AG10803 (cell line): ENCODE data around the gene RNASE8.

ENCODE experiments used
- DNase-seq: peaks from one replicate; pipeline ENCODE4 v3.0.0; 2010; ENCODE audit warnings: low read depth
- H3K4me3 ChIP-seq: 2 replicates; pipeline ENCODE4 v1.5.1; 2011; ENCODE audit warnings: mild to moderate bottlenecking, low read length, control low read depth
- TF ChIP-seq, protein P1 (sequence below): conservative IDR thresholded peaks from 2 replicates; pipeline ENCODE4 v1.5.1; 2011; ENCODE audit warnings: mild to moderate bottlenecking, low read length, control low read depth, inconsistent platforms

RNASE8 gene

DNA sequence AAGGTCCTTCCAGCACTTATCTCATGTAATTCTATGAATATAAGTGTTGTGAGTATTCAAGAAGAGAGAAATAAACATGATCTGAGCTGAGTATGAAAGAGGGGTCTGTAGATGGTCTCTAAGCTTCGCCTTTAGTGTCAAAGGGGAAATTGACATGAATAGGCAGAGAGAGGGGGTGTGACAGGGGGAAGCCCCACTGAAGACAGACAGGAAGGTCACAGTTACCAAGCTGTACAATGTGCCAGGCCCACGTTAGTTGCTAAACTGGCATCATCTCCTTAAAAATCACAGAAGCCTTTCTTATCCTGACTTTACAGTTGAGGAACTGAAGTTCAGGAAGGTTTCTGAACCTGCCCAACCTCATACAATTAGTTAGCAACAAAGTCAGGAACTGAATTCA is 20.1 kb downstream of the RNASE8 start:
- TF ChIP-seq, protein P1, sequence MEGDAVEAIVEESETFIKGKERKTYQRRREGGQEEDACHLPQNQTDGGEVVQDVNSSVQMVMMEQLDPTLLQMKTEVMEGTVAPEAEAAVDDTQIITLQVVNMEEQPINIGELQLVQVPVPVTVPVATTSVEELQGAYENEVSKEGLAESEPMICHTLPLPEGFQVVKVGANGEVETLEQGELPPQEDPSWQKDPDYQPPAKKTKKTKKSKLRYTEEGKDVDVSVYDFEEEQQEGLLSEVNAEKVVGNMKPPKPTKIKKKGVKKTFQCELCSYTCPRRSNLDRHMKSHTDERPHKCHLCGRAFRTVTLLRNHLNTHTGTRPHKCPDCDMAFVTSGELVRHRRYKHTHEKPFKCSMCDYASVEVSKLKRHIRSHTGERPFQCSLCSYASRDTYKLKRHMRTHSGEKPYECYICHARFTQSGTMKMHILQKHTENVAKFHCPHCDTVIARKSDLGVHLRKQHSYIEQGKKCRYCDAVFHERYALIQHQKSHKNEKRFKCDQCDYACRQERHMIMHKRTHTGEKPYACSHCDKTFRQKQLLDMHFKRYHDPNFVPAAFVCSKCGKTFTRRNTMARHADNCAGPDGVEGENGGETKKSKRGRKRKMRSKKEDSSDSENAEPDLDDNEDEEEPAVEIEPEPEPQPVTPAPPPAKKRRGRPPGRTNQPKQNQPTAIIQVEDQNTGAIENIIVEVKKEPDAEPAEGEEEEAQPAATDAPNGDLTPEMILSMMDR: no peak
- DNase-seq: no peak
- H3K4me3 ChIP-seq: no peak overlapping the region

DNA sequence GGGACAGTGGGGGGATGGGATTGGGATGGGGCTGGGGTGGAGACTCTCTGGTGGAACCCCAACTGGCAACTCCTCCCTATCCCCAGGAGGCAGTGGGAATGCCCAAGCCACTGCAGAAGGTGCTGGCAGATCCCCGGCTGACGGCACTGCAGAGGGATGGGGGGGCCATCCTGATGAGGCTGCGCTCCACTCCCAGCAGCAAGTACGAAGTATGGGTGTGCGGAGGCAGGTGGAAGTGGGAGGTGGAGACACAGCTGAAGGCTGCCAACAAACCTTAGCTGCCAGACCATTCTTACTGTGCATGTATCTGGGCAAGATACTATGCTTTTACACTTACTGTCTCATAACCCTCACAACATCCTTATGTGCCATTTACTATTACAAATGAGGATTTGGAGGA is 20.7 kb downstream of the RNASE8 start:
- DNase-seq: no peak
- TF ChIP-seq, protein P1: no peak
- H3K4me3 ChIP-seq: no peak overlapping the region

DNA sequence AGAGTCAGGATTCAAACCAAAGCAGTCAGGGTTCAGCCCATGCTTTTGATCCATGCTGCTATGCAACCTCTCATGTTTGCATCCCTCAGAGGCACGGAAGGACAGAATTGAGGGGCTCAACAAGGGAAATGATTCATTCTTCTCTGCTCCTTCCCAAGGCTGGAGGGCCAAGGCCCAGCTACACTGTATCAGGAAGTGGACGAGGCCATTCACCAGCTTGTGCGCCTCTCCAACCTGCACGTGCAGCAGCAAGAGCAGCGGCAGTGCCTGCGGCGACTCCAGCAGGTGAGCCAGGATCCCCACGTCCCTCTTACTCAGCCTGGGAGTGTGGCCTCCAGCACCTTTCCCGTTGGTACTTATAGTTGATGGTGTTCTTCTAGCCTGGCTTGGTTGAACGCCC is 21.1 kb downstream of the RNASE8 start:
- TF ChIP-seq, protein P1: no peak
- DNase-seq: no peak
- no peak overlapping the region for H3K4me3 ChIP-seq

DNA sequence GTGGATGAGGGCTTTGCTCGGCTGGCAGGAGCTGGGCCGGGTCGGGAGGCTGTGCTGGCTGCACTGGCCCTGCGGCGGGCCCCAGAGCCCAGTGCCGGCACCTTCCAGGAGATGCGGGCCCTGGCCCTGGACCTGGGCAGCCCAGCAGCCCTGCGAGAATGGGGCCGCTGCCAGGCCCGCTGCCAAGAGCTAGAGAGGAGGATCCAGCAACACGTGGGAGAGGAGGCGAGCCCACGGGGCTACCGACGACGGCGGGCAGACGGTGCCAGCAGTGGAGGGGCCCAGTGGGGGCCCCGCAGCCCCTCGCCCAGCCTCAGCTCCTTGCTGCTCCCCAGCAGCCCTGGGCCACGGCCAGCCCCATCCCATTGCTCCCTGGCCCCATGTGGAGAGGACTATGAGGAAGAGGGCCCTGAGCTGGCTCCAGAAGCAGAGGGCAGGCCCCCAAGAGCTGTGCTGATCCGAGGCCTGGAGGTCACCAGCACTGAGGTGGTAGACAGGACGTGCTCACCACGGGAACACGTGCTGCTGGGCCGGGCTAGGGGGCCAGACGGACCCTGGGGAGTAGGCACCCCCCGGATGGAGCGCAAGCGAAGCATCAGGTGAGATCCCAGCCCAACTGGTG is 24.0 kb downstream of the RNASE8 start:
- TF ChIP-seq, protein P1: no peak
- no peak overlapping the region for H3K4me3 ChIP-seq
- DNase-seq: no peak

DNA sequence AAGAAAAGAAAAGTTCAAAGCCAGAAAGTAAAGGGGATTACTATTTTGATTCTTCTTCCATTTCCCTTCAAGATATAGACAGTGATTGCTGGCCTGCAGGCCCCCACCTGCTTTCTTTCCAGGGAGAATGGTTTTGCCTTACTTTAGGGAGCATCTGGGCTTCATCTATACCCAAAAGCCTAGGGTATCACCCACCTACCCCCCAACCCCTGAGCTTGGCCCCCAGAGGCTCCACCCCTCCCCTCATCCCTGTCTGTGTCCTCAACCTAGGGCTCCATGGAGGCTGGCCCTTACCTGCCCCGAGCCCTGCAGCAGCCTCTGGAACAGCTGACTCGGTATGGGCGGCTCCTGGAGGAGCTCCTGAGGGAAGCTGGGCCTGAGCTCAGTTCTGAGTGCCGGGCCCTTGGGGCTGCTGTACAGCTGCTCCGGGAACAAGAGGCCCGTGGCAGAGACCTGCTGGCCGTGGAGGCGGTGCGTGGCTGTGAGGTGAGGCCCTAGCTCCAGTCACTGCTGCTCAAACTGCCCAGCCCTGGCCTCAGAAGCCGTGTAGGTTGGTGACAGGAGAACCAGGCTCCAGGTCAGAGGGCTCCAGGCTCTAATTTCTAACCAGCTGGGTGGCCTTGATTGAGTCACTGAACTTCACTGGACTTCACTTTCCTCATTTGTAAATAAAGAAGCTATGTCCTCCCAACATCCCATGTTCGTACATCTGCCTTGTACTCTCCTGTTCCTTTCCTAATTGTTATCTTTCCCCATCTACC is 26.1 kb downstream of the RNASE8 start:
- H3K4me3 ChIP-seq: no peak overlapping the region
- no peak for DNase-seq
- TF ChIP-seq, protein P1: no peak

DNA sequence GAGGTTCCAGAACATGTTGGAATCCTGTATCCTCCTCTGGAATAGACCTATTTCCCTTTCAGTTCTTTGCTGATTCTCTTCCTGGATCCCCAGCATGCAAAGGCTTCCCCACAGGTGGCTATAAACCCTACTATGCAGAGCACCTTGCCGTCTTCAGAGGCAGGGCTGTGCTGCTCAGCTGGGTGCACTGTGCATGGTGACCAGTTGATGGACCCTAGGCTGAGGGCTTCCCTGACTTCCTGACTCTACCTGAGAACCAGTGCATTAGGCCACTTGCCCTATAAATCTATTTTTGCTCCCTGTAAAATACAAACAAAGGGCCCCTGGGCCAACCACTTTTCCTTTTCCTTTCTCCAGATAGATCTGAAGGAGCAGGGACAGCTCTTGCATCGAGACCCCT is 26.8 kb downstream of the RNASE8 start:
- H3K4me3 ChIP-seq: no peak overlapping the region
- DNase-seq: no peak
- TF ChIP-seq, protein P1: no peak
